Stimulated activated CD4-positive, alpha-beta T cell treated with anti-CD3 and anti-CD28 coated beads, Interleukin-4, amount 100 ng/mL, for 1 hour (primary cell): ENCODE measurements around the gene SPSB1.

Experiments
- DNase-seq: peaks from one replicate; pipeline ENCODE4 v3.0.0-alpha.2; 2020

The SPSB1 gene

GRCh38 chr1:9397997-9398526, 105.4 kb downstream of the SPSB1 start:
- no peak for DNase-seq

DNA sequence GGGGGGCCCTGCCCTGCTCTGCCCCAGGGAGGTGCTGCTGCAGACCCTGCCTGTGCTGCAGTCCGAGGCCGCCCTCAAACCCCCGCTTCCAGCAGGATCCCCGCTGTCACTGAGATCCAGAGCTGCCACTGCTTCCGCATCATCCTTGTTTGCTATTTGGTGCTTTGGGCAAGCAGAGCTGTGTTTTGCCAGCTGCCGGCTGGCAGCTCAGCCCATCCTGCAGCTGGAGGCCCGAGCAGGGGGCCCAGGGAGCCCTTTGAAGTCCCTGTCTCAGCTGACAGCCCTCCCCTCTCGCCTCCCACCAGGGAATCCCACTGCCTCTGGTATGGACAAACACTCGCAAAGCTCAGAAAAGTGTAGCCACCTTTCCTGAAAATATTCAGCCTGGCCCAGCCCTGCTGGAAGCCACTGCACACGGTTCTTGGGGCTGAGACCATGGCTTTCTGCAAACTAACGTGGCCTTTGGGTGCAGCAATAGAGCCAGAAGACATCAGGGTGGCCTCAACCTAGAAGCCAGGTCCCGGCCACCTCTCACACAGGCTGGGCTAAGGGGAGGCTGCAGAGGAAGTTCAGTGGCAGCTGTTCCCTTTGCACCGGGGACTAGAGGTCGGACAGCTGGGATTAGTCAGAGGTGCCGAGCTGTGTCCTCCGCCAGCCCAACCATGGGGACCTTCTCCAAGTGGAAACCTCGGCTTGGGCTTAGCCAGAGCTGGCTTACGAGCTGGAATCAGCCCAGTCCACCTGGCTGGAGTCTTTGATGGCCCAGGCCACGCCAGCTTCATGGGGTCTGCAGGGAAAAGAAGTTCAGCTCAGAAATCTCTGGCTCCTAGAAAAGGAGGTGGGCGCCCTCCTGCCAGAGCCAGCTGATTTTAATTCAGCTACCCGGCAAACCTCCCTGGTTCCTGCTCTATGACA, 107.1 kb downstream of the SPSB1 start:
- no peak for DNase-seq

DNA sequence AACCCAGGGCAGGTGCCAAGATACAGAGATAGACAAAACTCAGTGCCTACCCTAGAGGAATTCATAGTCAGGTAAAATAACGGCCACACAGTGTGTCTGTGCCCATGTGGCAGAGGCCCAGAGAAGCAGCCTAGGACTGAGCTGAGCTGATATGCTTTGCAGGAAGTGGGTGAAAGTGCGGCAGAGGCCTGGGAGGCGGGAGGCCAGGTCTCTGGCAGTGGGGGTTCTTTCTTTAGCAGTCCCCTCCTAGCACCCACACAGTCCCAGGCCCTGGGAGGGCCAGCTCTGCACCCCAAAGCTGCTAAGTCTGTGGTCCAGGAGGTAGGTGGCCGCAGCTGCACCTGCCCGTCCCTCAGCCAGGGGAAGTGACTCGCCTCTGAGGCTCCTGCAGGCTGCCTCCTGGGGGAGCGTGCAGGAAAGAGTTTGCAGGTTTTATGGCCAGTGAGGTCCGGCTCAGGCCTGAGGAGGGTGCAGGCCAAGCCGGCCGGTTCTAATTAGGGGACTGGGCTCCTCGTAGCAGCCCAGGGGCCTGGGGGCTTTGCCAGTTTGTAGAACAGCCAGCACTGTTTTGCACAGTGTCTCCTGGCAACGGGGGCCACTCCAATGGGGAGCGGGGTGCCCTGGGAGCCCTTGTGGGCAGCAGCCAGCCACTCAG, 107.9 kb downstream of the SPSB1 start:
- no peak for DNase-seq

DNA sequence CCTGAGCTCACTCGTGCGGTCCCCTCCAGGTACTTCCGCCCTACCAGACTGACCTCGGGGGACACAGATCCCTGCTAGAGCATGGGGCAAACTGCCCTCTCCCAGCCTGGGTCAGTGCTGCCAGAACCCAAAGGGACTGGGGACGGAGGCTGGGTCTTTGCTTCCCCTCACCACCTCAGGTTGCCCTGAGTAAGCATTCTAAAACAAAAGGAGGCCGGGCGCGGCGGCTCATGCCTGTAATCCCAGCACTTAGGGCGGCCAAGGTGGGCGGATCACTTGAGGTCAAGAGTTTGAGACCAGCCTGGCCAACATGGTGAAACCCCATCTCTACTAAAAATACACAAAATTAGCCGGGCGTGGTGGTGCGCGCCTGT, 108.4 kb downstream of the SPSB1 start:
- no peak for DNase-seq

DNA sequence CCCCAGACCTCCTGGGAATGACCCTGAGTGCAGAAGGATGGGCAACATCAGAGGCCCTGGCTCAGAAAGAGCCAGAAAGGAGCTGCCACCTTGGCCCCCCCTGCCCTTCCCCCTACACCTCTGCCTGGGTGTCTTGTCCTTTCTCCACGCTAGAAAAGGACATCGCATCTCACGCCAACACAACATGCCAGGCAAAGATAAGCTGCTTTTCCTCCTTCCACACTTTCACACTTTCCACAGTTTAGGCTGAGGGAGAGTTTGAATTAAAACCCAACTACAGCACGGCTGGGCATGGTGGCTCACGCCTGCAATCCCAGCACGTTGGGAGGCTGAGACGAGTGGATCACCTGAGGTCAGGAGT, 109.5 kb downstream of the SPSB1 start:
- DNase-seq, result no peak

- no peak for DNase-seq
Observed at GRCh38 chr1:9402717-9403225, 110.1 kb downstream of the SPSB1 start.

GRCh38 chr1:9404117-9404914, 111.6 kb downstream of the SPSB1 start:
- no peak for DNase-seq

GRCh38 chr1:9406111-9406510, 113.4 kb downstream of the SPSB1 start:
- no peak for DNase-seq

DNA sequence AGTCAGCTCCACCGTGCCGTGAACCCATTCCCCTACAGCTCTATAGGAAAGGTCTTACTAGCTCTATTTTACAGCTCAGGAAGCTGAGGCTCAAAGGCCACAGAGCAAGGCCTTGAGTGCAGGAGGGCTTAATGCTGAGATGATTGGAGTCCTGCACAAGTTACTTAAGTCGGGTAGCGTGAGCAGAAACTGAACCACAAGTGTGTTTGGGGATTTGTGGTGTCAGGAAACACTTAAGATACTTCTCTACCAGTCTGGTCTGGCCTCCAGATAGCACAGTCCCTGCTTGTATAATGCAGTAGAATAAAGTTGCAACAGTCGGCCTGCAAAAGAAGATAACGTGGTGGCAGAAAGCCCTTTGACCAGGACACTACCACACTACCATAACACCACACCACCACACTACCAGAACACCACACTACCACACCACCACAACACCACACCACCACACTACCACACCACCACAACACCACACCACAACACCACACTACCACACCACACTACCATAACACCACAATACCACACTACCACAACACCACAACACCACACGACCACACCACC, 118.1 kb downstream of the SPSB1 start:
- DNase-seq, result no peak

- DNase-seq, result peak; percentile 70
Observed at GRCh38 chr1:9413071-9413876, 120.6 kb downstream of the SPSB1 start.

DNA sequence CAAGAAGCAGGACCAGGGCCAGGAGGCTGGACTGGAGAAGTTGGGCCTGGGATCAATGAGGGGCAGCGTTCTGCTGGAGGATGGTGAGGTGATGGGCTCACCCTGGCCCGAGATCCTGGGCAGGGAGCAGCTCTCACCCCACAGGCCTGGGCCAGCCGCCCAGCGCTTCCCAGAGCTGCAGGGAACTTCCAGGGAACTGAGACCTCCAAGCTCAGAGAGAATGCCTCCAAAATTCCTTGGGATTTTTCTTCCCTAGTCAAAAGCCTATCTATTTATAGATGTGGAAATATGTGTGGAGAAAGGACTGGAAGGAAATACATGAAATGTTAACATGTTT, 121.2 kb downstream of the SPSB1 start:
- no peak for DNase-seq

DNA sequence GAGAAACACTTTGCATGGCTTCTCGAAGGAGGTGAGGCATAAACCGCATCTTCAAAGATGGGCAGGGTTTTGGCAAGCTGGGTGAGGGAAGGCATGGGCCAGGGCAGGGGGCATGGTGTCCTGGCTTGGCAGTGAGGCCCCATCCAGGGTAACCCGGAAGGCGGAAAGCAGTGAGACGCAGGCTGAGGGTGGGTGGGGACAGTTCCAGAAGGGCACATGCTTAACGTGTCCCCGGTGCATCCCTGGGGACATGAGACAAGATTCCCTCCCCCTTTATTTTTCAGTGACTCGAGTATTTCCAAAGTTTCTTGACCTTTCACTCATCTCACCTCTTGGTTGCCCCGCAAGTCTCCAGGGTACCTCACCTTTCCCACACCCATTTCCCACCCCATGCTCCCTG, 123.8 kb downstream of the SPSB1 start:
- DNase-seq, result no peak

DNA sequence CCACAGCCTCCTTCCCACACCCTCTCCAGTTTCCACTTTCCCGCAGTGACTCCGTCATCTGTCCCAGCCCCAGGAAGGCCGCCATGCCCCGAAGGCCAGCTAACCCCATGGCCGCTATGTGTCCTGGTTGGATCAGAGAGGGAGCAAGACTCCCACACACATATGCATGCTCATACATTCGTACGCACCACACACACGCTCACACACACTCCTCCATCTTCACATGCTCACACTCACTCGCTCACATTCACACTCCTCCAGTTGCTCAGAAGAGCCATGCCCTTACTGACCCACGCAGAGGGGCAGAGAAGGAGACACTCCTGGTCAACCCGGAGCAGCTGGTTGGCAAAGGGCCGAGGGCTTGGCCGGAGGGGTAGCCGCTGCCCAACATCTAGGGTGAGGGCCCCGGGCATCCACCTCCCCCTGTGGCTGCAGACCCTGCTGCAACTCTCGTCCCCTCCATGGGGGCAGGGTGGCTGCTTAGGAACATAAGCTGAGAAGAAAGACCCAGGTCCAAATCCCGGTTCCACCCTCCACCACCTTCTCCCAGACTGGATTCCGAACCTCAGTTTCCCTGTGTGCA, 124.3 kb downstream of the SPSB1 start:
- no peak for DNase-seq

GRCh38 chr1:9417695-9418094, 125.0 kb downstream of the SPSB1 start:
- DNase-seq, result no peak

DNA sequence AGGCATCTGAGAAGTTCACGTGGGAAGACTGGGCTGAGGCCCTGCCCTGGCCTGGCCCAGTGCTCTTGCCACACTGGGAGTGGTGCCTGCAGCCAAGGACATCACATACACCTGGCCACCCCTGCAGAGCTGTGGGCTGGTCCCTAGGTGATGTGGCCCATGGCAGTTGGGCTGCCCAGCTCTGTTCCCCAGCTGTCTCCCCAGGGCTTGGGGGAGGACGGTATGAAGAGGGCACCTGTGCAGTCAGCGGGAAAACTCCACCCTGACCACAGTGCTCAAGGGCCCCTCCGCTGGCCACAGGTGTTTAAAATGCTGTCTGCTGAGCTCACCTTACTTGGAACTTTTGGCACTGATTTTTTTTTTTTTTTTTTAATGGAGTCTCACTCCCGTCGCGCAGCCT, 126.2 kb downstream of the SPSB1 start:
- no peak for DNase-seq
